ENCODE data around the gene SETD1A. TPM values are rescaled to one million over a fixed set of nuclear protein-coding genes. Genes with fewer than 3 reads are reported as not detected.

The SETD1A gene
- total RNA-seq, 6 donors from 2014 or later = 9.1 to 30.4 (median 17.0) TPM

DNA sequence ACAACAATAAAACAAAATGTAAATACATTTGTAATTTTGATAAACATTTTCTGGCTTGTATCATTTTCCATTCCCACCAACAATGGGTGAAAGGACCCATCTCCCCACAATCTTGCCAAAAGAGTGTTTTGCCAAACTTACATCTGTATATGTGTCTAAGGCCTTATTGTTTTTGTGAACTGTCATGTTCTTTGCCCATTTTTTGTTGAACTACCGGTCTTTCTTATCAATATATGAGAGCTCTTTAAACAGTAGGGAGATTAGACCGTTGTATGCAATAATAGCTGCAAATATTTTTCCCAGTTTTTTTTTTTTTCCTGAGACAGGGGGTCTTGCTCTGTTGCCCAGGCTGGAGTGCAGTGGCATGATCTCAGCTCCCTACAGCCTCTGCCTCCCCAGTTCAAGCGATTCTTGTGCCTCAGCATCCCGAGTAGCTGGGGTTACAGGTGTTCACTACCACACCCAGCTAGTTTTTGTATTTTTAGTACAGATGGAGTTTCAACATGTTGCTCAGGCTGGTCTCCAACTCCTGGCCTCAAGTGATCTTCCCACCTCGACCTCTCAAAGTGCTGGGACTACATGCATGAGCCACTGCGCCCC is 66.2 kb downstream of the SETD1A start:
- WGBS, 2 donors = 70 to 75% methylated on average over 6 of the region's 6 CpGs
- H3K4me3 ChIP-seq = no peak overlapping the region
- H3K36me3 ChIP-seq = no peaks in the 10 kb centered on the region
- ATAC-seq (ENCODE audit: low FRiP score in 2 of 2) (no peak), DNase-seq (no peak)
- no peaks in the 10 kb centered on the region for H3K9me3 ChIP-seq
- no peaks in the 10 kb centered on the region for H3K27me3 ChIP-seq
- no peaks in the 10 kb centered on the region for H3K4me1 ChIP-seq
- H3K27ac ChIP-seq = no peak overlapping the region
- TF ChIP-seq, protein P1, sequence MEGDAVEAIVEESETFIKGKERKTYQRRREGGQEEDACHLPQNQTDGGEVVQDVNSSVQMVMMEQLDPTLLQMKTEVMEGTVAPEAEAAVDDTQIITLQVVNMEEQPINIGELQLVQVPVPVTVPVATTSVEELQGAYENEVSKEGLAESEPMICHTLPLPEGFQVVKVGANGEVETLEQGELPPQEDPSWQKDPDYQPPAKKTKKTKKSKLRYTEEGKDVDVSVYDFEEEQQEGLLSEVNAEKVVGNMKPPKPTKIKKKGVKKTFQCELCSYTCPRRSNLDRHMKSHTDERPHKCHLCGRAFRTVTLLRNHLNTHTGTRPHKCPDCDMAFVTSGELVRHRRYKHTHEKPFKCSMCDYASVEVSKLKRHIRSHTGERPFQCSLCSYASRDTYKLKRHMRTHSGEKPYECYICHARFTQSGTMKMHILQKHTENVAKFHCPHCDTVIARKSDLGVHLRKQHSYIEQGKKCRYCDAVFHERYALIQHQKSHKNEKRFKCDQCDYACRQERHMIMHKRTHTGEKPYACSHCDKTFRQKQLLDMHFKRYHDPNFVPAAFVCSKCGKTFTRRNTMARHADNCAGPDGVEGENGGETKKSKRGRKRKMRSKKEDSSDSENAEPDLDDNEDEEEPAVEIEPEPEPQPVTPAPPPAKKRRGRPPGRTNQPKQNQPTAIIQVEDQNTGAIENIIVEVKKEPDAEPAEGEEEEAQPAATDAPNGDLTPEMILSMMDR (IDR thresholded peaks at IDR 0.05) = no peak
- TF ChIP-seq POLR2AphosphoS5 (IDR thresholded peaks at IDR 0.05) (no peak), POLR2A (IDR thresholded peaks at IDR 0.05) (no peak), EP300 (IDR thresholded peaks at IDR 0.05) (no peak)

DNA sequence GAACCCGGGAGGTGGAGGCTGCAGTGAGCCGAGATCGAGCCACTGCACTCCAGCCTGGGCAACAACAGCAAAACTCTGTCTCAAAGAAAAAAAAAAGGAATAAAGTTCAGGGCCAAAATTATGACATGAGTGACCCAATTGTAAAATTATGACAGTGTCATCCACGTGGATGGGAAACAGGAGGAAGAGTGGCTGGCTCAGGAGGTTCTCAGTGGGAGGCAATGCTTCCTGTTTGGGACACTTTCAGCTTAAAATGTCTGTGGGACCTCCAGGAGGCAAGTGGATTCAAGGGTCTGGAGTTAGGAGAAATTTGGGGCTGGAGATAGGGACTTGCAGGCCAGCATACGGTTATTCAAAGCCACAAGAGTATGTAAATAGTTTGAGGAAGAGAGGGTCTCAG is 67.8 kb downstream of the SETD1A start:
- ATAC-seq (ENCODE audit: low FRiP score in 2 of 2) = peak in 1 of 2 donors; percentile 60

DNA sequence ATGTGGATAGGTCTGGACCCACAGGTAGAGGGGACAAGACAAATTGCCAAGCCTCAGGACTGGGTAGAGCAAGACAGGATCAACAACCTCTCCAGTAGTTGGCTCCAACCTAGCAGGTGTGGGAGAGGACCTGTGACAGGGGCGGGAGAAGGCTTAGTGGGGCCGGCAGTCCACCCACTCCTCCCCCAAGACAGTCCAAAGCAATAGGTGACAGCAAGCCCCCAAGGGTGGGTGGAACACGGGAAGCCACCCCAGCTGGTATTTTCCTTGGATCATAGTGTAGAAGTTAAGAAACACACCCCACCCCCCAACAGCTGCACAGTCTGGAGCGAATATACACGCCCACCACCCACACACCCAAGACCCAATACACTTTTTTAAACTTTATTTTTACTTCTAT is 71.7 kb downstream of the SETD1A start:
- no peak for ATAC-seq (ENCODE audit: low FRiP score in 2 of 2)
- H3K36me3 ChIP-seq = no peaks in the 10 kb centered on the region
- no peaks in the 10 kb centered on the region for H3K9me3 ChIP-seq
- TF ChIP-seq EP300 (IDR thresholded peaks at IDR 0.05) (no peak), POLR2AphosphoS5 (IDR thresholded peaks at IDR 0.05) (no peak), POLR2A (IDR thresholded peaks at IDR 0.05) (no peak)
- TF ChIP-seq, protein P1 (IDR thresholded peaks at IDR 0.05) = no peak
- no peak for DNase-seq
- H3K4me1 ChIP-seq = peaks cover under 1 to 12% (median 9%) of the 10 kb centered on the region in 4 donors
- H3K27ac ChIP-seq = no peak overlapping the region
- WGBS, 2 donors = 83 to 86% methylated on average over 4 to 5 of the region's 5 CpGs
- no peak overlapping the region for H3K4me3 ChIP-seq
- H3K27me3 ChIP-seq = no peaks in the 10 kb centered on the region

More for the DNA sequence above, 67.8 kb downstream of the SETD1A start:
- Histone ChIP-seq H3K27me3 (no peaks in the 10 kb centered on the region), H3K9me3 (no peaks in the 10 kb centered on the region), H3K4me3 (no peak overlapping the region), H3K4me1 (no peaks in the 10 kb centered on the region), H3K27ac (peak overlapping the region in 2 of 4 donors; percentile 65 to 66), H3K36me3 (no peaks in the 10 kb centered on the region)
- no peak for DNase-seq
- TF ChIP-seq POLR2AphosphoS5 (IDR thresholded peaks at IDR 0.05) (no peak), EP300 (IDR thresholded peaks at IDR 0.05) (no peak), POLR2A (IDR thresholded peaks at IDR 0.05) (peak in 1 of 4 donors; percentile 55)
- TF ChIP-seq, protein P1 (IDR thresholded peaks at IDR 0.05) = no peak
- 76 to 85% methylated on average over 5 of the region's 5 CpGs for WGBS, 2 donors

DNA sequence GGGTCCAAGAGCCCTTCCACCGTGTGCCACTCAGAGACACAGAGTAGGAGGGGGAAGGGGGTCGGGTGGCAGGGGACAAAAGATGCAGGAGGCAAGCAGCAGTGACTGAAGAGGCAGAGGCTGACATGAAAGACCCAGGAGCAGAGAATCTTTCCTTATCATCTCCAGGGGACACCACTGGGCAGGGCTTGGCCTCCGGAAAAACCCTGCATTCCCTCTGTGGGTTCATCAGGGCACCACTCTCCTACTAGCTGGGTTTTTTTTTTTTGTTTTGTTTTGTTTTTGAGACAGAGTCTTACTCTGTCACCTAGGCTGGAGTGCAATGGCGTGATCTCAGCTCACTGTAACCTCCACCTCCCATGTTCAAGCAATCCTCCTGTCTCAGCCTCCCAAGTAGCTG is 73.7 kb downstream of the SETD1A start:
- TF ChIP-seq POLR2AphosphoS5 (IDR thresholded peaks at IDR 0.05) (no peak), EP300 (IDR thresholded peaks at IDR 0.05) (no peak)
- Histone ChIP-seq H3K4me3 (no peak overlapping the region), H3K4me1 (peaks cover 9 to 26% (median 20%) of the 10 kb centered on the region in 4 donors), H3K27me3 (no peaks in the 10 kb centered on the region), H3K27ac (no peak overlapping the region), H3K9me3 (no peaks in the 10 kb centered on the region), H3K36me3 (peaks cover 0 to 19% (median 2%) of the 10 kb centered on the region in 4 donors)
- no peak for ATAC-seq (ENCODE audit: low FRiP score in 2 of 2)
- 75 to 81% methylated on average over 4 of the region's 4 CpGs for WGBS, 2 donors
- no peak for DNase-seq

DNA sequence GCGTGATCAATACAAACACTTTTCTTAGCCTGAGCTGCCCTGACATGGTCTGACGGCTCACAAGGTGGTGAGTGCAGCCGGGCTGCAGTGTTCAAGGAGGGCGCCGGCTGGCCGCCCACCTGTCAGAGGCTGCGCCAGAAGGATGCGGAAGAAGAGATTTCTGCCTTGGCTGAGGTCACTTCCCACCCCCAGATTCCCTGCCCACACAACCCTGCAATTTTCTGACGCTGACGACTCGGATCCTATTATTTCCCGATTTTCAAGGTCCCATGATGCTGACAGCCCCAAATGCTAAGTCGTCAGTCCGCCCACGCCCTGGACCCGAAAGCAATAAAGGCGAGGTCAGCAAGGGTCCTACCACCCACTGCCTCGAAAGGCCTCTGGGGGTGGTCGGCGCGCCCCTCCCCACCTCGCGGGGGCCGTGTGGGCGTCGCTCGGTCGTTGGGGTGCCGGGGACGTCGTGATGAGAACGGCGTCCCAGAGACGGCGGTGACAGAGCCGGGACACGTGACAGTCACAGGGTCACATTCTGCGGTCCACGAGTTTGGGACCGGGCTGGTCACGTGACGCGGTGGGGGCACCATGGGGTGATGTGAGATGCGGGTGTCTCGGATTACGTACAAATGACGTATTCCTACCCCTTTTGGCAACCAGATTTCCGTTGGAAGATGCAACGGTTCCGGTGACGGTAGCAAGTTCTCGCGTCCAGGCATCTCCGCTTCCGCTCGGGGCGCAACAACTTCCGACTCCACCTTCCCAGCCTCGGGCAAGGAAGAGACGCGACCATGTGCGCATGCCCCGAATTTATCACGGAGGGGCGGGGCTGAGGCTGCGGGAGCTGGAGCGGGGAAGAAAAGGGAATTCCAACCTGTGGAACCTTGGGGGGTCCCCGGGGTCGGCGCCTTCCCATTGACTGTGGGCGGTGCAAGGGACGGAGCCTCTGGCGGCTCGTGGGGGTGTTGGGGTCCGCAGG is 75.5 kb downstream of the SETD1A start, which contains the start of gene STX4:
TSS of gene STX4 (plus strand) at position 823 of the 973 bp plus-strand sequence. CDS start 248 bp downstream, outside the sequence.
- DNase-seq = peak; percentile 95 to 99
- peak within 1 kb of the TSS; percentile 64 to 99 (median 93) for H3K4me3 ChIP-seq
- ATAC-seq (ENCODE audit: low FRiP score in 2 of 2) = peak; percentile 95 to 97

More for the DNA sequence above, 75.5 kb downstream of the SETD1A start, which contains the start of gene STX4:
- peaks cover 9 to 33% (median 21%) of the 10 kb centered on the region in 4 donors for H3K4me1 ChIP-seq
- no peaks in the 10 kb centered on the region for H3K9me3 ChIP-seq
- peaks cover 0 to 35% (median 12%) of the 10 kb centered on the region in 4 donors for H3K36me3 ChIP-seq
- H3K27me3 ChIP-seq = no peaks in the 10 kb centered on the region
- H3K27ac ChIP-seq = peak within 1 kb of the TSS; percentile 93 to 99 (median 96)
- WGBS, 2 donors = 2 to 11% methylated on average over 7 to 42 of the region's 75 CpGs
- TF ChIP-seq EP300 (IDR thresholded peaks at IDR 0.05) (peak in 1 of 4 donors; percentile 90), POLR2AphosphoS5 (IDR thresholded peaks at IDR 0.05) (peak; percentile 87 to 96), POLR2A (IDR thresholded peaks at IDR 0.05) (peak in 2 of 4 donors; percentile 44 to 77)
- TF ChIP-seq, protein P1 (IDR thresholded peaks at IDR 0.05) = peak in 4 of 6 experiments; percentile 13 to 36 (median 24)

Measured in upper lobe of left lung (tissue), 6 donors.